ENCODE data around the gene PRSS56. TPM values are rescaled to one million over a fixed set of nuclear protein-coding genes. Genes with fewer than 3 reads are reported as not detected.

The PRSS56 gene
- total RNA-seq, 2 donors from 2014 or later: not detected

GRCh38 chr2:232502511-232502910 lies 17.7 kb upstream of the PRSS56 start:
- Mint-ChIP-seq H3K27me3 (ENCODE audit: insufficient read depth) (peaks cover 64% of the 10 kb centered on the region), H3K36me3 (ENCODE audit: low read depth) (no peaks in the 10 kb centered on the region), H3K27ac (no peak overlapping the region), H3K4me3 (peak overlapping the region; percentile 55), H3K9me3 (no peaks in the 10 kb centered on the region), H3K4me1 (peaks cover 4% of the 10 kb centered on the region)
- no peak for TF ChIP-seq CTCF (conservative IDR thresholded peaks at IDR 0.05)
- H3K27ac ChIP-seq (ENCODE audit: low read depth, low read length): no peak overlapping the region
- no peaks in the 10 kb centered on the region for H3K36me3 ChIP-seq (ENCODE audit: control insufficient read depth, insufficient read depth, low read length)
- peaks cover 61% of the 10 kb centered on the region for H3K27me3 ChIP-seq (ENCODE audit: control insufficient read depth, insufficient read depth, low read length, poor library complexity, severe bottlenecking)
- DNase-seq: no peak
- 0 to 11% methylated on average over 2 to 18 of the region's 21 CpGs for WGBS, 2 experiments (ENCODE audit: insufficient coverage in 1 of 2, insufficient read length in 1 of 2)
- peaks cover 3% of the 10 kb centered on the region for H3K4me1 ChIP-seq (ENCODE audit: control insufficient read depth, insufficient read depth, low read length)
- no peak overlapping the region for H3K9ac ChIP-seq (ENCODE audit: extremely low read depth, low read length, poor library complexity, severe bottlenecking)
- no peaks in the 10 kb centered on the region for H3K9me3 ChIP-seq (ENCODE audit: control insufficient read depth, low read length)
- H3K4me3 ChIP-seq (ENCODE audit: low read length): no peak overlapping the region

- Histone ChIP-seq H3K4me1 (ENCODE audit: control insufficient read depth, insufficient read depth, low read length) (peaks cover 3% of the 10 kb centered on the region), H3K27ac (ENCODE audit: low read depth, low read length) (no peak overlapping the region), H3K27me3 (ENCODE audit: control insufficient read depth, insufficient read depth, low read length, poor library complexity, severe bottlenecking) (peaks cover 62% of the 10 kb centered on the region), H3K36me3 (ENCODE audit: control insufficient read depth, insufficient read depth, low read length) (no peaks in the 10 kb centered on the region), H3K9ac (ENCODE audit: extremely low read depth, low read length, poor library complexity, severe bottlenecking) (no peak overlapping the region), H3K4me3 (ENCODE audit: low read length) (peak overlapping the region; percentile 70), H3K9me3 (ENCODE audit: control insufficient read depth, low read length) (no peaks in the 10 kb centered on the region)
- DNase-seq: peak; percentile 80
- H3K27me3 Mint-ChIP-seq (ENCODE audit: insufficient read depth): peaks cover 64% of the 10 kb centered on the region
- H3K4me3 Mint-ChIP-seq: peak overlapping the region; percentile 55
- TF ChIP-seq CTCF (conservative IDR thresholded peaks at IDR 0.05): no peak
- peaks cover 4% of the 10 kb centered on the region for H3K4me1 Mint-ChIP-seq
- H3K9me3 Mint-ChIP-seq: no peaks in the 10 kb centered on the region
- 1% methylated on average over 25 to 75 of the region's 75 CpGs for WGBS, 2 experiments (ENCODE audit: insufficient coverage in 1 of 2, insufficient read length in 1 of 2)
- no peak overlapping the region for H3K27ac Mint-ChIP-seq
- H3K36me3 Mint-ChIP-seq (ENCODE audit: low read depth): no peaks in the 10 kb centered on the region
These were observed 17.0 kb upstream of the PRSS56 start for GRCh38 chr2:232502911-232503808.

- no peak overlapping the region for H3K27ac ChIP-seq (ENCODE audit: low read depth, low read length)
- H3K9ac ChIP-seq (ENCODE audit: extremely low read depth, low read length, poor library complexity, severe bottlenecking): no peak overlapping the region
- no peak for DNase-seq
- Mint-ChIP-seq H3K36me3 (ENCODE audit: low read depth) (no peaks in the 10 kb centered on the region), H3K9me3 (no peaks in the 10 kb centered on the region), H3K27me3 (ENCODE audit: insufficient read depth) (peaks cover 60% of the 10 kb centered on the region), H3K4me3 (peak overlapping the region; percentile 55), H3K4me1 (peaks cover 4% of the 10 kb centered on the region), H3K27ac (no peak overlapping the region)
- H3K4me1 ChIP-seq (ENCODE audit: control insufficient read depth, insufficient read depth, low read length): peaks cover 3% of the 10 kb centered on the region
- peak overlapping the region; percentile 70 for H3K4me3 ChIP-seq (ENCODE audit: low read length)
- 27 to 33% methylated on average over 7 to 16 of the region's 16 CpGs for WGBS, 2 experiments (ENCODE audit: insufficient coverage in 1 of 2, insufficient read length in 1 of 2)
- H3K9me3 ChIP-seq (ENCODE audit: control insufficient read depth, low read length): no peaks in the 10 kb centered on the region
- peaks cover 62% of the 10 kb centered on the region for H3K27me3 ChIP-seq (ENCODE audit: control insufficient read depth, insufficient read depth, low read length, poor library complexity, severe bottlenecking)
- TF ChIP-seq CTCF (conservative IDR thresholded peaks at IDR 0.05): no peak
- H3K36me3 ChIP-seq (ENCODE audit: control insufficient read depth, insufficient read depth, low read length): no peaks in the 10 kb centered on the region
These were observed 16.3 kb upstream of the PRSS56 start for GRCh38 chr2:232503809-232504323.
